Nephron (organoid): Measurements from ENCODE around the gene CBX8.

Experiments
- H3K27ac Mint-ChIP-seq, 3 experiments: 2 replicates each; pipeline ENCODE4 v1.8.0; 2020; ENCODE audit warnings: mixed read lengths in 3 of 3, mild to moderate bottlenecking in 2 of 3, moderate library complexity in 1 of 3
- H3K27me3 Mint-ChIP-seq: 2 replicates; pipeline ENCODE4 v1.8.0; 2021; ENCODE audit warnings: low read depth, mild to moderate bottlenecking, moderate library complexity, mixed read lengths
- H3K36me3 Mint-ChIP-seq: 2 replicates; pipeline ENCODE4 v1.8.0; 2020; ENCODE audit warnings: low read depth, mixed read lengths
- H3K4me1 Mint-ChIP-seq: 2 replicates; pipeline ENCODE4 v1.8.0; 2020; ENCODE audit warnings: mixed read lengths
- H3K4me3 Mint-ChIP-seq, 3 experiments: 2 replicates each; pipeline ENCODE4 v1.8.0; 2020; ENCODE audit warnings: mild to moderate bottlenecking in 3 of 3, mixed read lengths in 3 of 3, moderate library complexity in 2 of 3
- H3K9me3 Mint-ChIP-seq: 2 replicates; pipeline ENCODE4 v1.8.0; 2020; ENCODE audit warnings: mixed read lengths
- TF ChIP-seq, protein P1 (sequence below), 3 experiments: fragments of 200-600 bp; sonication (generic); IDR thresholded peaks; one replicate each; pipeline ENCODE4 v1.5.0; 2021; ENCODE audit warnings: antibody characterized with exemption in 3 of 3; ENCODE audit not compliant: unreplicated experiment in 3 of 3

Gene CBX8

GRCh38 chr17:79814127-79814973, 17.5 kb upstream of the CBX8 start:
- no peaks in the 10 kb centered on the region for H3K9me3 Mint-ChIP-seq
- no peaks in the 10 kb centered on the region for H3K36me3 Mint-ChIP-seq
- H3K4me3 Mint-ChIP-seq = peak overlapping the region; percentile 55 to 79 (median 58)
- TF ChIP-seq, protein P1, sequence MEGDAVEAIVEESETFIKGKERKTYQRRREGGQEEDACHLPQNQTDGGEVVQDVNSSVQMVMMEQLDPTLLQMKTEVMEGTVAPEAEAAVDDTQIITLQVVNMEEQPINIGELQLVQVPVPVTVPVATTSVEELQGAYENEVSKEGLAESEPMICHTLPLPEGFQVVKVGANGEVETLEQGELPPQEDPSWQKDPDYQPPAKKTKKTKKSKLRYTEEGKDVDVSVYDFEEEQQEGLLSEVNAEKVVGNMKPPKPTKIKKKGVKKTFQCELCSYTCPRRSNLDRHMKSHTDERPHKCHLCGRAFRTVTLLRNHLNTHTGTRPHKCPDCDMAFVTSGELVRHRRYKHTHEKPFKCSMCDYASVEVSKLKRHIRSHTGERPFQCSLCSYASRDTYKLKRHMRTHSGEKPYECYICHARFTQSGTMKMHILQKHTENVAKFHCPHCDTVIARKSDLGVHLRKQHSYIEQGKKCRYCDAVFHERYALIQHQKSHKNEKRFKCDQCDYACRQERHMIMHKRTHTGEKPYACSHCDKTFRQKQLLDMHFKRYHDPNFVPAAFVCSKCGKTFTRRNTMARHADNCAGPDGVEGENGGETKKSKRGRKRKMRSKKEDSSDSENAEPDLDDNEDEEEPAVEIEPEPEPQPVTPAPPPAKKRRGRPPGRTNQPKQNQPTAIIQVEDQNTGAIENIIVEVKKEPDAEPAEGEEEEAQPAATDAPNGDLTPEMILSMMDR (IDR thresholded peaks at IDR 0.05; ENCODE audit: unreplicated experiment in 3 of 3) = no peak
- peaks cover 23% of the 10 kb centered on the region for H3K4me1 Mint-ChIP-seq
- H3K27me3 Mint-ChIP-seq = peaks cover 85% of the 10 kb centered on the region
- peak overlapping the region; percentile 4 to 52 (median 50) for H3K27ac Mint-ChIP-seq

DNA sequence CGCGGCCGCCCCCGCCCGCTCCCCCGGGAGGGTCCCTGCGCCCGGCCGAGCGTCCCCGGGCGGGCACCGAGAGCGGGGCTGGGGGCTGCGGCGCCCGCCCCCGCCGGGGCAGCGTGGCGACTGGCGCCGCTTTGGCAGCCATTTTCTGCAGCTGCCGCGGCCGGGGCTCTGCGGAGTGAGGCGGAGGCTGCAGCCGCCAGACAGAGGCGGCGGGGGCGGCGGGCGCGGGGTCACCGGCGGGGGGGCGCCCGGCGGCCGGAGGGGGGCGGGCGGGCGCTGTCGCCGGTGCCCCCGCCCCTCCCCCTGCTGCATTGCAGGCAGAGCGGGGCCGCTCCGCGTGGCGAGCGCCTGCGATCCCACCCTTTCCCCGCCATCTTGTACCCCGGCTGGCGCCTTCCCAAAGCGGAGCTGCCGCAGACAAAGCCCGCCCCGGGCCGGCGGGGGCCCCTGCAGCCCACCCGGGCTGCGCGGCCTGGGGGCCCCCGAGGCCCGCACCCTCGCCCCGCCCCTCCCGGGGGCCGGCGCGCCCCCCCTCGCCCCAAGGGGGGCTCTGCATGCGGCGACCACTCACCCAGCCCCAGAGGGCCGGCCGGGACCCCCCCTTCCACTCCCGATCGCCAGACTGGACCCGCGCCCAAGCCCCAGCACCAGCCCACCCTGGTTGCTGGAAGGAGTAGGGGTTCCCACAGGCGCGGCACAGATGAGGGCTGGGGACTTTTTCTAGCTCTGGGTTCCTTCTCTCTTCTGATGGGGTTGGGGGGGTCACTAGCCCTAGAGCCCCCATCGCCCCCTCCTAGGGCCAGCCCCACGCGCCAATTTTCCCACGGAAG, 16.6 kb upstream of the CBX8 start:
- Mint-ChIP-seq H3K27ac (peak overlapping the region in 1 of 3 experiments; percentile 52), H3K27me3 (peaks cover 85% of the 10 kb centered on the region)

GRCh38 chr17:79812353-79813258, 15.7 kb upstream of the CBX8 start:
- H3K36me3 Mint-ChIP-seq = no peaks in the 10 kb centered on the region
- TF ChIP-seq, protein P1 (IDR thresholded peaks at IDR 0.05; ENCODE audit: unreplicated experiment in 3 of 3) = no peak
- peak overlapping the region; percentile 80 to 86 (median 80) for H3K4me3 Mint-ChIP-seq
- peaks cover 85% of the 10 kb centered on the region for H3K27me3 Mint-ChIP-seq
- H3K4me1 Mint-ChIP-seq = peaks cover 31% of the 10 kb centered on the region
- no peaks in the 10 kb centered on the region for H3K9me3 Mint-ChIP-seq
- H3K27ac Mint-ChIP-seq = peak overlapping the region; percentile 46 to 93 (median 75)

More for the DNA sequence above, 16.6 kb upstream of the CBX8 start:
- Mint-ChIP-seq H3K4me1 (peaks cover 30% of the 10 kb centered on the region), H3K36me3 (no peaks in the 10 kb centered on the region), H3K4me3 (peak overlapping the region in 2 of 3 experiments; percentile 34 to 65), H3K9me3 (no peaks in the 10 kb centered on the region)
- TF ChIP-seq, protein P1 (IDR thresholded peaks at IDR 0.05; ENCODE audit: unreplicated experiment in 3 of 3) = no peak

DNA sequence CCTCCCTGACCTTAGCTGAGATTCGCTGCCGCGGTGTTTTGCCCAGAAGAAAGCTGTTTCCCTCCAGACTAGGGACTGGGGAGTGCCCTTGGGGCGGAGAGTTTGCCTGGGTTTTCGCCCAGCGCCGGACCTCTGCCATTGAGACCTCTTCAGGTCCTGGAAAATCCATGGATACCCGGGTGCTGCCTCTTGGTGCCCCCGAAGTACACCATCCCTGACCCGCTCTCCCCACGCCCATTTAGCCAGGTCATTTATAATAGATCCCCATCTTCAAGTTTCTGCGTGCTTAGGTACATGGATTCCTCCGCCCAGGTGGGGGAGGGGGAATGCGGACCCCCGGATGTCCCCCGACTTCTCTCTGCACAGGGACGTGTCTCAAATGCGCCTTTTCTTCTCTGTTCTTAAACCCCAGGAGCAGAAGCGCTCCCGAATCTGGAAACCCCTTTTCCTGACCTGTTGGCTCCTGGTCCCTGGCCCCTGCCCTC, 15.0 kb upstream of the CBX8 start:
- H3K9me3 Mint-ChIP-seq = no peaks in the 10 kb centered on the region
- peaks cover 31% of the 10 kb centered on the region for H3K4me1 Mint-ChIP-seq
- peak overlapping the region; percentile 72 to 80 (median 76) for H3K4me3 Mint-ChIP-seq
- TF ChIP-seq, protein P1 (IDR thresholded peaks at IDR 0.05; ENCODE audit: unreplicated experiment in 3 of 3) = no peak
- no peaks in the 10 kb centered on the region for H3K36me3 Mint-ChIP-seq
- H3K27ac Mint-ChIP-seq = peak overlapping the region in 2 of 3 experiments; percentile 46 to 74
- H3K27me3 Mint-ChIP-seq = peaks cover 85% of the 10 kb centered on the region
